Measurements from ENCODE around the gene POC1A. TPM values are rescaled to one million over a fixed set of nuclear protein-coding genes. Genes with fewer than 3 reads are reported as not detected.

The POC1A gene
- total and polyA plus RNA-seq, 2 donors (not counting 3 experiments of a cell fraction or from before 2014, with no cell fraction given), result 14.8 to 19.4 TPM

DNA sequence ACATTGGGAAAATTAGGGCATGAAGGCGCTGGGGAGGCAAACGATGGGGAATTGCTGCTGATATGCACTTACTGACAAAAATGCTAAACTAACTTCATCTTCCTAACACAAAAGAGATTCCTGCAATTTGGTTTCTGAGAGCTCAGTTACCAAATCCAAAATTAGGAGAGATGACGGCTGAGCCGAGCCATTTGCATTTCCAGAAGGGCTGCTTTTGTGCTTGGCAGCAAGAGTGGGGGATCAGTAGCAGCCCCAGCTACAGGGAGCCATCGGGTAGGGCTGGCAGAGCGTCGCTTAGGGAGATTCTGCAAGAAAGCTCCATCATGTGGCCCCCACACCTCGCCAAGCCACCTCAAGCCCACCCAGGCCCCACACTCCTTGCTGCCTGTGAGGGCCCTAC is 81.8 kb downstream of the POC1A start:
- H3K4me2 ChIP-seq (ENCODE audit: insufficient read depth, low read length), result no peak overlapping the region
- H3K4me1 ChIP-seq (ENCODE audit: control insufficient read depth, extremely low read depth, insufficient read depth, low read length), result peaks cover 15% of the 10 kb centered on the region
- ChIA-PET POLR2A (no interaction called here), CTCF (interaction anchor here (0.7 to 1.0 kb wide), 2 partner anchors 15 to 71 kb away, joined by 3 to 4 read pairs; no protein-coding TSS in a partner anchor)
- H3K27me3 ChIP-seq (ENCODE audit: control insufficient read depth in 2 of 2, insufficient read depth in 2 of 2, low read length in 2 of 2), result no peaks in the 10 kb centered on the region
- no peaks in the 10 kb centered on the region for H3K36me3 ChIP-seq (ENCODE audit: control insufficient read depth in 2 of 2, extremely low read depth in 1 of 2, insufficient read depth in 2 of 2, low read length in 2 of 2)
- H3K4me3 ChIP-seq (replicated peaks in 1 of 3; ENCODE audit: insufficient read depth in 1 of 3, low read depth in 1 of 3, low read length in 3 of 3), result no peak overlapping the region
- H4K20me1 ChIP-seq (replicated peaks; ENCODE audit: control insufficient read depth, extremely low read depth, insufficient read depth, low read length), result no peaks in the 10 kb centered on the region
- no peaks in the 10 kb centered on the region for H3K9me3 ChIP-seq (replicated peaks; ENCODE audit: control insufficient read depth, insufficient read depth, low read length)
- dilution Hi-C loops (cut with MboI; ENCODE audit: extremely low pct_ligation_motif_present, low sequenced_read_pairs) (no loop called here), intact Hi-C loops (cut with micrococcal nuclease) (no loop called here)
- TF ChIP-seq MYC (IDR thresholded peaks at IDR 0.05; ENCODE audit: low read depth, low read length) (no peak), FOS (IDR thresholded peaks at IDR 0.05; ENCODE audit: borderline replicate concordance, insufficient read depth, low read length) (no peak), CTCF (IDR thresholded peaks at IDR 0.05; ENCODE audit: extremely low read depth in 1 of 2, insufficient read depth in 1 of 2, low read depth in 1 of 2, low read length in 2 of 2) (no peak), GATA2 (IDR thresholded peaks at IDR 0.05; ENCODE audit: insufficient read depth, insufficient read length, low read depth, low read length) (no peak), POLR2AphosphoS5 (IDR thresholded peaks at IDR 0.05; ENCODE audit: insufficient read depth, low read depth, low read length) (no peak), JUN (IDR thresholded peaks at IDR 0.05; ENCODE audit: borderline replicate concordance, insufficient read depth, insufficient read length, low read depth) (no peak), POLR2A (IDR thresholded peaks at IDR 0.05; ENCODE audit: low read depth, low read length) (no peak), EZH2 (IDR thresholded peaks at IDR 0.05; ENCODE audit: borderline replicate concordance, low read depth, low read length, severe bottlenecking) (no peak)
- TF ChIP-seq, protein P1, sequence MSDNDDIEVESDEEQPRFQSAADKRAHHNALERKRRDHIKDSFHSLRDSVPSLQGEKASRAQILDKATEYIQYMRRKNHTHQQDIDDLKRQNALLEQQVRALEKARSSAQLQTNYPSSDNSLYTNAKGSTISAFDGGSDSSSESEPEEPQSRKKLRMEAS (IDR thresholded peaks at IDR 0.05; ENCODE audit: insufficient read depth, insufficient read length), result no peak
- H3K9me1 ChIP-seq (replicated peaks; ENCODE audit: control insufficient read depth, extremely low read depth, insufficient read depth, low read length), result no peaks in the 10 kb centered on the region
- H3K79me2 ChIP-seq (ENCODE audit: control insufficient read depth, insufficient read depth, low read length), result no peaks in the 10 kb centered on the region
- DNase-seq (ENCODE audit: low read depth, low spot score) (no peak), FAIRE-seq (no peak)
- no peak overlapping the region for H3K27ac ChIP-seq (ENCODE audit: insufficient read depth, low read depth, low read length)
- H2AFZ ChIP-seq (ENCODE audit: low read depth, low read length), result no peak overlapping the region
- no peak overlapping the region for H3K9ac ChIP-seq (replicated peaks; ENCODE audit: extremely low read depth, insufficient read depth, low read length)
- BruUV-seq (replicated peaks), result no TSS peak

All from endothelial cell of umbilical vein (primary cell).